NCI-H1048 (cell line): ENCODE measurements around the gene CXXC4.

Experiments used
- DNase-seq: peaks from one replicate; lab custom pipeline; 2025; lab: John Stamatoyannopoulos, UW

The CXXC4 gene

DNA sequence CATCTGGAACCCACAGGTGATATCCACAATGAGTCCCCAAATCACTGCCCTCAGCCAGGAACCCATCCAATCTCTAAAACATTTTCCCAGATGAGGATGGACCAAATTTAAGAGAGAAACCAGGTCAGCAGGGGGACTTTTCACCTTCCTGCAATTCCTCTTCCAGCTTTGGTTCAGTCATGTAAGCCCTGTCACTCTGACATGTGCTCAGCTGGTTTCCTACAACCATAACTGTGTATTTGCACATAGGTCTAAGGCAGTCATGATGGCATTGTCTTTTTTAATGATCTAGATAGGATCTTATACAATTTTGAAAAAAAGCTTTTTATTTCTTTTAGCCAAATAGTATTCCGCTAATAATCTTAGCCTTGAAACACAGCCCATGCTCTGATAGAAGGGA lies 6.5 kb downstream of the CXXC4 start:
- no peak for DNase-seq

- no peak for DNase-seq
Measured at GRCh38 chr4:104486716-104487504, 7.8 kb downstream of the CXXC4 start.

GRCh38 chr4:104475652-104476051 lies 19.0 kb downstream of the CXXC4 start:
- DNase-seq, result no peak

- no peak for DNase-seq
Measured at GRCh38 chr4:104472766-104473165, 21.9 kb downstream of the CXXC4 start.

GRCh38 chr4:104470770-104471169 lies 23.9 kb downstream of the CXXC4 start:
- no peak for DNase-seq

DNA sequence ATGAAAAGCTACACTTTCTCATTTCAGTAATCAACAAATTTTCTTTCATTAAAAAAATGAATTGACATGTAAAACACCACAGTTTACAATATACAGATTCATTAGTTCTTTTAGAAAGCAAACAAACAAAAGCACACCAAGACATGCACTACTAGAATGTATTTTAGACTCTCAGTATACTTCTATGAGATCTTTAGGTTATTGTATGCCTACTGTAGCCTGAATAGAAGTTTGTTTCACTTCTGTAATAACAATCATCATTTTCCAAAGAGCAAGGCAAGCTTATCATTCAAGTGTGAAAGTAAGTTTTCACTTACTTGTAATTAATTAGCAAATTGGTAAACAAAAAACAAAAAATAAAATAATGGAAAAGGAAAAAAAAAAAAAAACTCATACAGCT lies 24.9 kb downstream of the CXXC4 start:
- DNase-seq, result no peak

GRCh38 chr4:104465619-104466018 lies 29.1 kb downstream of the CXXC4 start:
- DNase-seq, result no peak

GRCh38 chr4:104465201-104465600 lies 29.5 kb downstream of the CXXC4 start:
- DNase-seq, result no peak

DNA sequence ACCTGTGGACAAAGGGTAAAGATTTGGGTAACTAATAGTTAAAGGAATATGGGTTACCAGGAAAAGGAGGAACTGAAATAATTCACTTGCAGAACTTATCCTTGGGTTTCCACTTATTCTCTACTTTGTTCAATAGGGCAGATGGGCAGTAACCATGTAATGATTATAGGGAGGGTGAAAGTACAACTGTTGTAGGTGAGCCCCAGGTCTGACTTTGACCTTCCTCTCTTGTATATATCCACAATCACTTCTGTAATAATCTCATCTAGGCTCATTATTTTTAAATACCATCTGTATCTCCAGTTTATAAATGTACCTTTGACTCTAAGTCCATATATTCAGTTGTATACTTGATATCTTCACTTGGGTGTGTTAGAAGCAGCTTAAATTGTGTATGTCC lies 32.1 kb downstream of the CXXC4 start:
- no peak for DNase-seq

- DNase-seq, result no peak
Measured at GRCh38 chr4:104457308-104457981, 37.2 kb downstream of the CXXC4 start.

DNA sequence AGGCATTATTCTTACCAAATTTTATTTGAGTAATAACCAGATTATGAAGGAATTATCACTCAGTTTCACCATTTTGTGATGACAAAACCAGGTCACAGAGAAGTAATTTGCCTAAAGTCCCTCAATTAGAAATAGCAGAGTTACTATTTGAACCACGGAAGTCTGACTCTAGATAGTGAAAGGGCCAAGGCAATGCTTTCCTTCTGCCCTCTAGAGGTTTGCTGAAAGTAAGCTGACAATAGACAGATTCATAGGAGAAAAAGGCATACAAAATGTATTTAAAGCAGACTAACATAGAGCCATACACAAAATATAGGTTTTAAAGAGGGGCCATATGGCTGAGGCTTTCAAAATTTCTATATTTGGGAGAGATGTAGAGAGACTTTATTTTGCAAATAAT lies 43.1 kb downstream of the CXXC4 start:
- DNase-seq, result no peak

DNA sequence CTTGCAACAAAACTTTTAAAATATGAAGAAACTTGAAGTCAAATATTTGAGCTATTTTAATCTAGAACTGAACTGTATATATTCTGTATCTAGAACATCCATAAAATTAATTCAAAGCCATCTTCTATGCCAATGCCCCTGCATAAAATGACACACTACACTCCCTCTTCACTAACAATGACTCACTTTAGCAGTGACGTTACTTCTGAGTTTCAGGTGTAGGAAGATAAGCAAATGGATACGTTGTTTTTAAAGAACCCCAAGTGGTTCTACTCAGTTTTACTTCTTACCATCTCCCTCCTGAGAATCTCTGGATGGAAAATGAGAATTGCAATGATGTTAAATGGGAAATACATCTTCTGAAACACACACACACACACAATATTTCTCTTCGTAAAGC lies 45.2 kb downstream of the CXXC4 start:
- no peak for DNase-seq

GRCh38 chr4:104447294-104447693 lies 47.4 kb downstream of the CXXC4 start:
- DNase-seq, result no peak

GRCh38 chr4:104446431-104447278 lies 48.0 kb downstream of the CXXC4 start:
- no peak for DNase-seq

- DNase-seq, result no peak
Measured at GRCh38 chr4:104444685-104445084, 50.0 kb downstream of the CXXC4 start.

DNA sequence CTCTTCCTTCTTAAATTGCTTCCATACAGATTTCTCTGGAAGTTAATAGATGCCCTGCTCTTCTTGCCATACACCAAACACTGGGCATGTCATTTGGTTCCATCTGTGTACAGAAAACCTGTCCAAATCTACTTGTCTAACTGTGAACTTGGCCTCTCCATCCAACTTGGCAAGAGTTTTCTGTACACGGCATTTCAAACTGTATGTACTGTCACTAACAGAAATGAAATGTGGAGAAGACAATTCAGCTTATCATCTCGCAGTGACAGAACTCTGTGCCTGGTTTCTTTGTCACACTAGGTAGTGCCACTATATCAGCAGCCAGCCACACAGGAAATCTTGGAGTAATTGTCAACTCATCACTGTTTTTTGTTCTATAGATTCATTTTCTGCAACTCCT lies 58.2 kb downstream of the CXXC4 start:
- DNase-seq, result no peak

DNA sequence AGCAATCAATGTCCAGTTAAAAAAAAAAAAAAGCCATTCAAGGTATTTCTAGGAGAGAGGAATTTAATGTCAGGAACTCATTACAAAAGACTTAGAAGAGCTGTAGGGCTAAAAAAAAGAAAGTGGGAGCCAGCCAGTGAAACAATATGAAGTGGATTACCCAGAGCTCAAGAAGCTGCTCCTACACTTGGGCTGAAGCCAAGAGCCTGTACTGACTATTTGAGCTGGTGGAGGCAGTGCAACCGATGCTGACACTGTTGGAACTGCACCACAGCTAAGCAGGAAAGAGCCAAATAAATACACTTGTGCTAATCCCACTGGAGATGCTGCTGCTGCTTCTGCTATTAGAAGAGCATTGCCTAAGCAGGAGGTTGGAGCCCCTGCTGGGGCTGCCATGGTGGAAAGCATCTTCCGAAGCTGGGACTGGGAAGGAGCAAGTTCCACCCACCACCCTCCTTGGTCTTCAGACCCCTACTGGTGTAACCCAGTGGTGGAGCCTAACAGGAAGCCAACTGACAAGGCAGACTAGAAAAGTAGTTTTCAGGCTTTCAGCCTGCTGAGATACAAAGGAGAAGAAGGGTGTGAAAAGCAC lies 65.4 kb downstream of the CXXC4 start:
- no peak for DNase-seq

GRCh38 chr4:104425948-104426347 lies 68.7 kb downstream of the CXXC4 start:
- no peak for DNase-seq

GRCh38 chr4:104424989-104425388 lies 69.7 kb downstream of the CXXC4 start:
- no peak for DNase-seq

DNA sequence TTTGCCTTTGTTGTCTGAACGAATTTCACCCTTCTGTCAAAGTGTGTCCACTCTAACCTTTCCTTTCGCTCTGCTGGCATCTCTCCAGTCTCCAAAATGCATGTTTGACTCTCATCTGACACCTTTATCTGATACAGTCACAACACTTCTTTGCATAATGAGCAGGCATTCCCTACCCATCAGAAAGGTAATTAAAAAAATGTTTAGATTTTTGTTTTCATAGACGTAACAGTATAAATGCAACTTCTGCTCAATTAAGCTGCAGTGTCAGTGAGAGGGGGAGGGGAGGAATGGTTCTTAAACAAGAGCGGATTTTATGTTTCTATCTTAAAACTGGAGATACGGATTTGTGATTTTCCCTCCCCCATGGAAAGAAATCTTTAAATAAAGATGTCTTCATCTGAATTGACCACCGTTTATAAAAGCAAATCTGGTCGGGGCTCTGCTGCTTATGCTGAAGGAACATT lies 70.2 kb downstream of the CXXC4 start:
- no peak for DNase-seq

DNA sequence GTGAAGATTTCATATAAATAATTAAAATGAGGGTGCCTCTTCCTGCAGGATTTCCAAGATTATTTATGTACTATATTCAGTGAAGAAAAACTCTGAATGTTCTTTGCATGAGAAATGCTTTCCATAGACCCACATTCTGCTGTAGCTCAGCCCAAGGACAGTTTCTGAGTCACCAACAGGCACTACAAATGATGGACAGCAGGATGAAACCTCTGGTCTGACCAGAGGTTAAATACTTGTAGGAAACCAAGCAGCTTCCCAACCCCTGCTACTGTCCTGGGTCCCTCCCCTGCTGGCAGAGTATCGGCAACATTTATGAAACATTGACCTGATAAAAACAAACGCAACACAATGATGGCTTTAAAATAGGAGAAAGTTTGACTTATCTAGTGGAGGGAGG lies 73.1 kb downstream of the CXXC4 start:
- DNase-seq, result no peak

DNA sequence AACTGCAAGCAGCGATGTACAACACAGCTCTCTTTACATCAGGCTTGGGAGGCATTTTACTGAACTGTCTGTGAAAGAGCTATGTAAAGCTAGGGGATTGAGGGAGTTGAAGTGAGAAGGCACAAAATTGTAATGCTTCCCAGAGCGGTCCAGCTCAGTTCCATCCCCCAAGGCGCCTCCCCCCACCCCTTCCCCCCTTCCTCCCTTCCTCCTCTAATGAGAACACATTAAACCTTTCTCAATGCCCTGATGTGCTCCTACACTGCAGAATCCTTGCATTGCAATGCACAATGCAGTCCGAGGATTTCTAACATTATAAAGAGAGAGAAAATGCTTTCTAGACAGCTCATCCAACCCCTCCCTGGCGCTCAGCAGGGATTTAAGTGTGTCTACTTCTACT lies 73.9 kb downstream of the CXXC4 start:
- no peak for DNase-seq
